GM18517 (cell line): Measurements from ENCODE around the gene GREB1L.

Experiments used
- ATAC-seq: cut with Tn5 transposase; IDR thresholded peaks from one replicate; pipeline ENCODE4 v1.9.1; 2021; ENCODE audit warnings: mild to moderate bottlenecking, moderate library complexity; ENCODE audit not compliant: unreplicated experiment

GREB1L gene

GRCh38 chr18:21444465-21445212, 202.6 kb downstream of the GREB1L start:
- ATAC-seq, result no peak

GRCh38 chr18:21448299-21448698, 206.3 kb downstream of the GREB1L start:
- ATAC-seq, result no peak

- no peak for ATAC-seq
These were observed 207.6 kb downstream of the GREB1L start for GRCh38 chr18:21449367-21450290.

GRCh38 chr18:21450503-21450902, 208.5 kb downstream of the GREB1L start:
- no peak for ATAC-seq

GRCh38 chr18:21450913-21451312, 208.9 kb downstream of the GREB1L start:
- no peak for ATAC-seq

- ATAC-seq, result no peak
These were observed 209.8 kb downstream of the GREB1L start for GRCh38 chr18:21451851-21452250.

- no peak for ATAC-seq
These were observed 210.3 kb downstream of the GREB1L start for GRCh38 chr18:21452276-21452780.

GRCh38 chr18:21452796-21453510, 210.9 kb downstream of the GREB1L start:
- ATAC-seq, result no peak

GRCh38 chr18:21453511-21453901, 211.5 kb downstream of the GREB1L start:
- ATAC-seq, result no peak

GRCh38 chr18:21454725-21455124, 212.7 kb downstream of the GREB1L start:
- ATAC-seq, result no peak

- no peak for ATAC-seq
These were observed 214.6 kb downstream of the GREB1L start for GRCh38 chr18:21456428-21457178.

GRCh38 chr18:21457179-21457535, 215.1 kb downstream of the GREB1L start:
- no peak for ATAC-seq

- no peak for ATAC-seq
These were observed 216.3 kb downstream of the GREB1L start for GRCh38 chr18:21458310-21458709.

GRCh38 chr18:21458788-21459187, 216.8 kb downstream of the GREB1L start:
- no peak for ATAC-seq

- ATAC-seq, result no peak
These were observed 217.8 kb downstream of the GREB1L start for GRCh38 chr18:21459706-21460286.

- no peak for ATAC-seq
These were observed 219.4 kb downstream of the GREB1L start for GRCh38 chr18:21461460-21461859.

GRCh38 chr18:21463718-21464117, 221.7 kb downstream of the GREB1L start:
- ATAC-seq, result no peak

- ATAC-seq, result no peak
These were observed 226.6 kb downstream of the GREB1L start for GRCh38 chr18:21468514-21469164.

- no peak for ATAC-seq
These were observed 230.7 kb downstream of the GREB1L start for GRCh38 chr18:21472741-21473140.

- ATAC-seq, result no peak
These were observed 232.6 kb downstream of the GREB1L start for GRCh38 chr18:21474621-21475020.
